GM19025 (cell line): ENCODE measurements around the gene MITF.
"Not testable (repeated sequence)": the region's sequence is repeated elsewhere in the genome, so short reads cannot be mapped to it uniquely, and the experiment has no call there.

Source experiments
- ATAC-seq: cut with Tn5 transposase; IDR thresholded peaks from one replicate; pipeline ENCODE4 v1.9.1; 2021; ENCODE audit warnings: mild to moderate bottlenecking, low read depth, moderate library complexity; ENCODE audit not compliant: unreplicated experiment

MITF gene

DNA sequence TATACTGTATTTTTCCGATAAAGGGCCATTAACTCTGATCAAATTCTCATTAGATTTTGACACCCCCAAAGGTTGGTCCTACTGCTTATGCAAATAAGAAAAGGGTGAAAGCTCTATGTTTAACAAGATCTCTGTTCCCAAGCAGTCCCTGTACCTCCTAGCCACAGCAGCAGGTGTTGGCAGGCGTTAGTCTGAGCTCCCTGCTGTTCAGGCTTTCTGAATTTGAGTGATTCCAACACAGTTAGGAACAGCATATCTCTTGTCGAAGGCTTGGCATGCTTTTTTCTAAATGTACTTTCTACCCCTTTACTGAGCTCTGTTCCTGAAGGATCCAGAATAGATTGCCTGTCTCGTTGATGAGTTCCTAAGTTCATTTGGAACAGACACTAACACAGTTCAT is 42.3 kb downstream of the MITF start:
- no peak for ATAC-seq

- no peak for ATAC-seq
Measured at GRCh38 chr3:69784954-69785514, 45.8 kb downstream of the MITF start.

GRCh38 chr3:69785769-69786320 is 46.6 kb downstream of the MITF start:
- ATAC-seq, result no peak

- no peak for ATAC-seq
Measured at GRCh38 chr3:69786854-69787253, 47.6 kb downstream of the MITF start.

DNA sequence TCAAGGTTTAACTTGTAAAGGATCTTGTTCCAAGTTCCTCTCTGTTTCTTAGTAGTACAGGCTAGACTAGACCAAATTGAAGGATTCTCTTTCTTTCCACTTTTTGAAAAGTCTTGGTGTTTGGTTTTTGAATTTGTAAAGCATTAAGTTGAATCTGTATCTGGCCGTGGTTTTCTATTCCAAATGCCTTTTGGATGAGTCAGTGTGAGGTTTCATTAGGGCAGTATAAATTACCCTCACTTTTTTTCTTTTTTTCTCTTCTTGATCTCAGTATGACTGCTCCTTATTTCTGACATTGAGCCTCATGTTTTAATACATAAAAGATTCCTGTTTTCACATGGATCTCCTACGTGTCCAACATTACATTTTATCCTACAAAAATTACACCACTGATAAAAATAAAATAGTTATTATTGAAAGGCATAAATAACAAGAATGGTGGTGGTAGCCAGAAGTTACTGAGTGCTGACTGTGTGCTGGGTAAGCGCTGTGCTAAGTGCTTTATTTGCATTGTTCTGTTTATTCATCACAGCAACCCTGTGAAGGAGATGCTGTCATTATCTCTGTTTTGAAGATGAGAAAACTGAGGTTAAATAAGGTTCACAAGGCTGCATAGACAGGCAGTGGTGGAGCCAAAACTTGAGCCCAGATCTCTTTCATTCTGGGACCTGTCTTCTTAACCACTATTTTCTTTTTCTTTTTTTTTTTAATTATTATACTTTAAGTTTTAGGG is 48.3 kb downstream of the MITF start:
- ATAC-seq, result no peak

DNA sequence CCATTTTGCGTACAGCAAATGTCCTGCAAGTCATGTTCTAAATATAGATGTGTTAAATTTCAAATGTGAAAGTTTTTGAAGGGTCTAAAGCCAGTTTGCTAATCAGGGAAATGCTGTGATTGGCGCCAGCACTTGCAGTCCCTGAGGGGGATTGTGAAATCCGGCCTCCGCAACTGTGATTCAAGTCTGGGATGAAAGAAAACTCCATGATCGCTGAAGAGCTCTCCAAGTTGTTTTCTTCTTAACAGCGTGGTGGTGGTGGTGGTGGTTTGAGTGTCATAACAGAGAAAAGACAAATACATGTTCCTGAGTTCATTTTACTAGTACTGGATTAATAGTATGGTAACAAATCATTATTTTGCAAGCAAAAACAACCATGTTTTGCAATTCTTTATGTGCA is 51.8 kb downstream of the MITF start:
- ATAC-seq, result no peak

DNA sequence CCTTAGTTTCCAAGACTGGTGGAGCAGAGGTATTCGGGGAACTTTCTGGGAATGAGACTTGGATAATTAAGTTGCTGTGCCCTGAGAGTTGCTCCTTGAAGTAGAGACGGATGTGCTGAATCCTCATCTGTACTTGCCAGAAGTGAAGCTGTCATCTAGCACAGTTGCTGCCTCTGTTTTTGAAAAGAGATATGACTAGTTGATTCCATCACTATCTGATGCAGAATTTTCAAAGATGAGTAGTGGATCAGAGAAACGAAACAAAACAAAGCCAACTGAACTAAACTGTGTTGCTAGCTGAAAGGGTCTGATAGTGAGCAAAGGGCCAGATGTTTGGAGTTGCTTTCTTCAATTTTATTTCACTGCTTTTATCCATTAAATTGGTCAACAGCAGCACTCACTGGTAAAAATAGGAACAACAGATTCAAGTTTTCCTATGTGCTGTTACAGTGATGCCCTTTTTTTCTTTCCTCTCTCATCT is 52.7 kb downstream of the MITF start:
- no peak for ATAC-seq

GRCh38 chr3:69796126-69796525 is 56.9 kb downstream of the MITF start:
- ATAC-seq, result not testable (repeated sequence)

DNA sequence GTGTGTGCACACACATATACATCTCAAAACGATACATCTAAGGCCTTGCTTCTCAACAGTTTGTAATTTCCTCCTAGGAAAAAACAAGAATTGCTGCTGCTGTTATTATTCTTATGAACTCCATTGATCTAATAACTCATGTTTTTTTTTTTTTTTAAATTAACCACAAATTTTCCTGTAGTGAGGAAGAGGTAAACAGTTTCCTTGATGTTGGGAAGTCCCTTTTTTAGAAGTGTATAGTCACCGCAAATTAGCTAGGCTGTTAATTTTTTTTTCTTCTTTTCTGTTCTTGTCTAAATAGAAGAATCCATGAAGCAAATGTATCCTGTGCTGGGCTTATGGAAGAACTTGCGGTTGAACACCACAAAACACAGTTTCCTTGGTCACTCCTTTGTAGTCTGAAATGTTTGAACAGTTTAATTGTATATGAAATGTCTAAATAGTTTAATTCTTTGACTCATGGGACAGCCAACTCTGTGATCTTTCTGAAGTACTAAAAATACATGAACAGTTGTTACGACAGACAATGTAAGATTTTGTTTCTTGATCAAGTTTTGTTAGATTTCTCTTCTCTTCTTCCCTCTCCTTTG is 64.5 kb downstream of the MITF start:
- no peak for ATAC-seq

DNA sequence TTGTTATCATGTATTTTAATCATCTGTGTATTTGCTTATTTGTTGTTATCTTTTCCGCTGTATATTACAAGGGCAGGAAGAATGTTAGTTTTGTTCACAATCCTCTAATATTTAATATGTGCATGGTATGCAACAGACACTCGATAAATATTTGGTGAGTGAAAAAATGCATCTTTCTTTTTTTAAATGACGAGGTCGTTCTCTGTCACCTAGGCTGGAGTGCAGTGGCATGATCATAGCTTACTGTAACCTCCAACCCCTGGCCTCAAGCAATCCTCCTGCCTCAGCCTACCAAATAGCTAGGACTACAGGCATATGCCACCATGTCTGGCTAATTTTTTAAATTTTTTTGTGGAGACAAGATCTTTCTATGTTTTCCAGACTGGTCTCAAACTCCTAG is 66.2 kb downstream of the MITF start:
- no peak for ATAC-seq

- no peak for ATAC-seq
Measured at GRCh38 chr3:69806735-69807438, 67.6 kb downstream of the MITF start.

DNA sequence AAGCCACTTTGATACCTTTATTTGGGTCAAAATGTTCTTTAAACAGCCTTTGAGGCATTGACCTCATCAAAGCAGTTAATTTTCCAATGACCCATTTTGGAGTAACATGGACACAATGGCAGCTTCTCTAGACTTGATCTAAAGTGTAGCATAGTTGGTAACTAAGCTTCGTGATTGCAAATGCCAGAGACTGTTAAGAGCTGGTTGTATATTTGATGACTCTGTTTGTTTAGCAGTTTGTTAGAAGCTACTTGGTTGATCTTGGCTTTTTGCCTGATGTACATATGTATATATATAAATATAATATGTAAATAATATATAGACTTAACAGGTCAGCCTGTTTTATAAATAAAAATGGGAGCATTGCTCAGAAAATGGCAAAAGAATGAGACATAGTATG is 68.4 kb downstream of the MITF start:
- ATAC-seq, result no peak

DNA sequence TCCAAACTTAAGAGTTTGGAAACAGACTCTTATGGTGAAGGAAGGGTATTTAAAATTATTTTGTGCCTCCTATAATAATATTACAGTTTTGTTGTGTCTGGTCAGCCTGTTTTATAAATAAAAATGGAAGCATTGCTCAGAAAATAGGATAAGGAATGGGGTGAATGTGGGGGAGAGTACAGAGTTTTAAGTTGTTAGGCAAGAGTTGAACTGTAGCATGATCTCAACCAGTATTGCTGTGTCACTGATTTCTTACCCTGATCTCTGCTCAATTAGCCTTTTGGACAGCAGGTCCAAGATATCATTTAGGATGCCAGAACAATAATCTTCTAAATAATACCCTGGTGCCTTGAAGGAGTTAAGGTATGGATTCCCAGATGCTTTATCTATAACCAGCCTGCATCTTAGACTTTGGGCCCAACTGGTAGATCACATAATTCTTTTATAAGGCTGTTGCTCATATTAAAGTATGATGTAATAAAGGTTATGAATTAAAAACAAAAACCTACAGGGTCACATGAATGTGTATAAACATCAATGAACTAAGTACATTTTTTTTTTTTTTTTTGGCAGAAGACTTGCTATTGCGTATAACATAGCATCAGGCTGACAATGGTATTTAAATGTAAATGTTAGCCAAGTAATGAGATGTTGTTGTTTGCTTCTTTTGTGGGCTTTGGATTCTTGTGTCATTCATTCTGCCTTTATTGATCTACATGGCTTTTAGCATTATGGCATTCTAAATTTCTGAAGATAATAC is 70.0 kb downstream of the MITF start:
- ATAC-seq, result no peak

DNA sequence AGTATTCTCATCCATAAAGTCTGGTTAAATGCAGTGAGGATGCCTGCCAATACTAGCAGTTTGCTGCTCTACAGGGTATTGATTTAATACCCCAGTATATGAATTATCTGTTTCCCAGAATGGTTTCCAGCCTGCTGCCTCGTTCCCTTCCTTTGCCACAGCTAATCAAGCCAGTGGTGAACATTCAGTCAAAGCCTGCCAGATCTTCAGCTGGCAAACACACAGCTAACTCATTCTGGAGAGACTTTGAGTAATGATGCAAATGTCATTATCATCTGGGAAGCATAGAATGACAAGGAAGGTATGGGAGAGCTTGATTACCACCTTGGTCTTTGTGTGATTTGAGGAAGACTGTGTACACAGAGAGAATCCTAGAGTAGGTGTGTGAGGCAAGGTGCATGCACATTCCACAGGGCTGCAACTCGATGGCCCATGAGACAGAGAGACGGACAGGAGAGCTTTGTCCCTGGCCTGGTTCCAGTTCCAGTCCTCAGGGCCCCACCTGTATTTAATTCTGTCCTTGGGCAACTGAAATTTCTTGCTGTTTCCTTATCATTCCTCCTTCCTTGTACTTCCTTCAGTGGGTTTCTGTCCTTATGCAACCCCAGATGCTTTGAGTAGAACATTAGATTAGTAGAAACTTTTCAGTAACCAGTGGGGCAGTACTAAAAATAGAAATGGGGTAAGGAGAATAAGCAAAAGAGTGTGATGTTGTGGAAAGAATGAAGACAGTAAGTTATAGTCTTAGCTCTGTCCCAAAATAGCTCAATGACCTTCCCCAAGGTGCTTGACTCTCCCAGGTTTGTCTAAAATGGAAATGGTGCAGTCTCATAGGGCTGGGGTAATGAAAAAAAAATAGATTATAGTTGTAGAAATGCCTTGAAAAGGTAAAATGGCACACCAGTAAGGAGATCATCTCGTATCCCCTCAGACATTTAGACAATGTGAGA is 72.5 kb downstream of the MITF start:
- ATAC-seq, result no peak

DNA sequence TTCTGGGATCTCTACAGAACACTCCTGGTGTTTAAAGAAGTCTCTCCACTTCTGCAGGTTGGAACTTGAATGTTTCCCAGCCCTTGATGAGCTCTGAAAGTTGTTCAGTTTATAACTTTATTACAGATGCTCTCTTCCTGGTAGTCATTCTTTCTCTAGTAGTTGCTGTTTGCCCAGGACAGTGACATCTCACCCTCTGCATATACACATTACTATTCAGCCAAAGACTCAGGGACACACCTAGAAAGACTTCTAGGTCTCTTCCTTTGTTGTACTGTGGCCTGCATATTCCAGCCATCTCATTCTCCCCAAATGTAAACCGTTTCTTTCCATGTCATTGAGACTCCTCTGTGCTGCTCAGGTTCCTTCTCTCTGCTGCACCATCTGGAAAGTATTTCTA is 76.7 kb downstream of the MITF start:
- ATAC-seq, result no peak

- no peak for ATAC-seq
Measured at GRCh38 chr3:69817988-69818387, 78.7 kb downstream of the MITF start.

DNA sequence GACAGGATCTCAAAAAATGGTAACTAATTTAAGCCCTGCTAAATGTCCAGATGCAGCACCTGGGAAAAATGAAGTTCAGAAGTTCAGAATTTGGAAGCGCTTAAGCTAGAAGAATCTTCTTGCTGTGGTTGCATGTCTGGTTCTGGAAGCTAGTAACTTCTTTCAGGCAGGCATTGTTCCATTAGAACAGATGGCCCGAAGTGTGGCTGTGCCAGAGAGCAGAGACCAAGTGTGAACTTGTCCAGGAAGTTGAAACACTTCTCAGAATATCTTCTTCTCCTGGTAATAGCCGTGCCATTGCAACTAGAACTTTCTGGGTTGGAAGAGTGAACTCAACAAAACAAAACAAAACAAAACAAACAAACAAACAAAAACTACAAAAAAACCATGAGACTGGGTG is 80.0 kb downstream of the MITF start:
- no peak for ATAC-seq

- ATAC-seq, result no peak
Measured at GRCh38 chr3:69821133-69821532, 81.9 kb downstream of the MITF start.

- ATAC-seq, result no peak
Measured at GRCh38 chr3:69823743-69824142, 84.5 kb downstream of the MITF start.
